RCC 7860 (cell line): ENCODE measurements around the gene PCMTD2.
"Not testable (repeated sequence)": the region's sequence is repeated elsewhere in the genome, so short reads cannot be mapped to it uniquely, and the experiment has no call there.

ENCODE experiments used
- DNase-seq: peaks from one replicate; pipeline ENCODE4 v3.0.0-alpha.2; 2015; ENCODE audit warnings: low spot score
- FAIRE-seq: peaks from 2 replicates; lab custom pipeline; 2012; peaks lifted over from hg19 to GRCh38; lab: Jason Lieb, UNC

PCMTD2 gene

GRCh38 chr20:64223526-64224067 is 32.0 kb upstream of the PCMTD2 start:
- DNase-seq, result no peak
- FAIRE-seq, result no peak

- DNase-seq, result peak; percentile 67
- no peak for FAIRE-seq
These were observed 31.0 kb upstream of the PCMTD2 start for GRCh38 chr20:64224351-64225170.

GRCh38 chr20:64225171-64225595 is 30.4 kb upstream of the PCMTD2 start:
- no peak for DNase-seq
- no peak for FAIRE-seq

GRCh38 chr20:64225828-64226598 is 29.5 kb upstream of the PCMTD2 start:
- DNase-seq (no peak), FAIRE-seq (no peak)

- FAIRE-seq, result no peak
- no peak for DNase-seq
These were observed 28.6 kb upstream of the PCMTD2 start for GRCh38 chr20:64226686-64227580.

GRCh38 chr20:64228086-64228653 is 27.4 kb upstream of the PCMTD2 start:
- DNase-seq (no peak), FAIRE-seq (no peak)

- no peak for FAIRE-seq
- DNase-seq, result no peak
These were observed 26.6 kb upstream of the PCMTD2 start for GRCh38 chr20:64228751-64229506.

GRCh38 chr20:64229507-64230061 is 26.0 kb upstream of the PCMTD2 start:
- FAIRE-seq (no peak), DNase-seq (no peak)

- FAIRE-seq, result no peak
- DNase-seq, result no peak
These were observed 24.9 kb upstream of the PCMTD2 start for GRCh38 chr20:64230461-64231145.

GRCh38 chr20:64231621-64232550 is 23.7 kb upstream of the PCMTD2 start:
- FAIRE-seq, result no peak
- DNase-seq, result no peak

GRCh38 chr20:64232794-64233193 is 22.8 kb upstream of the PCMTD2 start:
- FAIRE-seq (no peak), DNase-seq (no peak)

GRCh38 chr20:64233725-64234124 is 21.8 kb upstream of the PCMTD2 start:
- FAIRE-seq, result no peak
- no peak for DNase-seq

- FAIRE-seq (no peak), DNase-seq (no peak)
These were observed 21.2 kb upstream of the PCMTD2 start for GRCh38 chr20:64234291-64234791.

- not testable (repeated sequence) for FAIRE-seq, DNase-seq
These were observed 20.5 kb upstream of the PCMTD2 start for GRCh38 chr20:64234921-64235565.

- FAIRE-seq (no peak), DNase-seq (no peak)
These were observed 19.1 kb upstream of the PCMTD2 start for GRCh38 chr20:64236137-64237088.

GRCh38 chr20:64237316-64237715 is 18.2 kb upstream of the PCMTD2 start:
- no peak for FAIRE-seq
- DNase-seq, result no peak
